Nephron (organoid): ENCODE data around the gene SETD3.
A peak's percentile ranks its signal among the peaks of the same experiment; 100 is the strongest.

Experiments used
- H3K27ac Mint-ChIP-seq, 3 experiments: 2 replicates each; pipeline ENCODE4 v1.8.0; 2020; ENCODE audit warnings: mixed read lengths in 3 of 3, mild to moderate bottlenecking in 2 of 3, moderate library complexity in 1 of 3
- H3K27me3 Mint-ChIP-seq: 2 replicates; pipeline ENCODE4 v1.8.0; 2021; ENCODE audit warnings: low read depth, mild to moderate bottlenecking, moderate library complexity, mixed read lengths
- H3K36me3 Mint-ChIP-seq: 2 replicates; pipeline ENCODE4 v1.8.0; 2020; ENCODE audit warnings: low read depth, mixed read lengths
- H3K4me1 Mint-ChIP-seq: 2 replicates; pipeline ENCODE4 v1.8.0; 2020; ENCODE audit warnings: mixed read lengths
- H3K4me3 Mint-ChIP-seq, 3 experiments: 2 replicates each; pipeline ENCODE4 v1.8.0; 2020; ENCODE audit warnings: mild to moderate bottlenecking in 3 of 3, mixed read lengths in 3 of 3, moderate library complexity in 2 of 3
- H3K9me3 Mint-ChIP-seq: 2 replicates; pipeline ENCODE4 v1.8.0; 2020; ENCODE audit warnings: mixed read lengths
- CTCF ChIP-seq, 3 experiments: fragments of 200-600 bp; sonication (generic); IDR thresholded peaks; one replicate each; pipeline ENCODE4 v1.5.0; 2021; ENCODE audit warnings: antibody characterized with exemption in 3 of 3; ENCODE audit not compliant: unreplicated experiment in 3 of 3

Gene SETD3

GRCh38 chr14:99412117-99413061, 68.3 kb downstream of the SETD3 start:
- TF ChIP-seq CTCF (IDR thresholded peaks at IDR 0.05; ENCODE audit: unreplicated experiment in 3 of 3) = no peak
- H3K36me3 Mint-ChIP-seq = peaks cover 12% of the 10 kb centered on the region
- H3K4me1 Mint-ChIP-seq = peaks cover 35% of the 10 kb centered on the region
- H3K27me3 Mint-ChIP-seq = no peaks in the 10 kb centered on the region
- H3K27ac Mint-ChIP-seq = peak overlapping the region in 1 of 3 experiments; percentile 17
- peak overlapping the region in 1 of 3 experiments; percentile 7 for H3K4me3 Mint-ChIP-seq
- H3K9me3 Mint-ChIP-seq = no peaks in the 10 kb centered on the region

- H3K27ac Mint-ChIP-seq = no peak overlapping the region
- H3K4me1 Mint-ChIP-seq = peaks cover 29% of the 10 kb centered on the region
- TF ChIP-seq CTCF (IDR thresholded peaks at IDR 0.05; ENCODE audit: unreplicated experiment in 3 of 3) = no peak
- H3K9me3 Mint-ChIP-seq = no peaks in the 10 kb centered on the region
- no peaks in the 10 kb centered on the region for H3K27me3 Mint-ChIP-seq
- H3K36me3 Mint-ChIP-seq = peaks cover 25% of the 10 kb centered on the region
- H3K4me3 Mint-ChIP-seq = no peak overlapping the region
These were observed 70.6 kb downstream of the SETD3 start for GRCh38 chr14:99410019-99410418.

- H3K27ac Mint-ChIP-seq = no peak overlapping the region
- peaks cover 19% of the 10 kb centered on the region for H3K4me1 Mint-ChIP-seq
- H3K9me3 Mint-ChIP-seq = no peaks in the 10 kb centered on the region
- no peak for TF ChIP-seq CTCF (IDR thresholded peaks at IDR 0.05; ENCODE audit: unreplicated experiment in 3 of 3)
- H3K27me3 Mint-ChIP-seq = no peaks in the 10 kb centered on the region
- no peak overlapping the region for H3K4me3 Mint-ChIP-seq
- peaks cover 33% of the 10 kb centered on the region for H3K36me3 Mint-ChIP-seq
These were observed 71.7 kb downstream of the SETD3 start for GRCh38 chr14:99408971-99409289.

- no peak for TF ChIP-seq CTCF (IDR thresholded peaks at IDR 0.05; ENCODE audit: unreplicated experiment in 3 of 3)
- no peak overlapping the region for H3K27ac Mint-ChIP-seq
- H3K36me3 Mint-ChIP-seq = peaks cover 38% of the 10 kb centered on the region
- no peaks in the 10 kb centered on the region for H3K27me3 Mint-ChIP-seq
- no peaks in the 10 kb centered on the region for H3K9me3 Mint-ChIP-seq
- H3K4me1 Mint-ChIP-seq = peaks cover 14% of the 10 kb centered on the region
- no peak overlapping the region for H3K4me3 Mint-ChIP-seq
These were observed 72.2 kb downstream of the SETD3 start for GRCh38 chr14:99408286-99408970.

GRCh38 chr14:99407416-99407815, 73.2 kb downstream of the SETD3 start:
- Mint-ChIP-seq H3K4me3 (no peak overlapping the region), H3K9me3 (no peaks in the 10 kb centered on the region), H3K27me3 (no peaks in the 10 kb centered on the region), H3K27ac (no peak overlapping the region), H3K4me1 (peaks cover 9% of the 10 kb centered on the region), H3K36me3 (peaks cover 43% of the 10 kb centered on the region)
- TF ChIP-seq CTCF (IDR thresholded peaks at IDR 0.05; ENCODE audit: unreplicated experiment in 3 of 3) = no peak
